GM19043 (cell line): ENCODE results near the gene MYMX.
"Not testable (repeated sequence)": the region's sequence is repeated elsewhere in the genome, so short reads cannot be mapped to it uniquely, and the experiment has no call there.

Experiments
- ATAC-seq: cut with Tn5 transposase; IDR thresholded peaks from one replicate; pipeline ENCODE4 v1.9.1; 2021; ENCODE audit warnings: low read depth; ENCODE audit not compliant: unreplicated experiment

Gene MYMX

DNA sequence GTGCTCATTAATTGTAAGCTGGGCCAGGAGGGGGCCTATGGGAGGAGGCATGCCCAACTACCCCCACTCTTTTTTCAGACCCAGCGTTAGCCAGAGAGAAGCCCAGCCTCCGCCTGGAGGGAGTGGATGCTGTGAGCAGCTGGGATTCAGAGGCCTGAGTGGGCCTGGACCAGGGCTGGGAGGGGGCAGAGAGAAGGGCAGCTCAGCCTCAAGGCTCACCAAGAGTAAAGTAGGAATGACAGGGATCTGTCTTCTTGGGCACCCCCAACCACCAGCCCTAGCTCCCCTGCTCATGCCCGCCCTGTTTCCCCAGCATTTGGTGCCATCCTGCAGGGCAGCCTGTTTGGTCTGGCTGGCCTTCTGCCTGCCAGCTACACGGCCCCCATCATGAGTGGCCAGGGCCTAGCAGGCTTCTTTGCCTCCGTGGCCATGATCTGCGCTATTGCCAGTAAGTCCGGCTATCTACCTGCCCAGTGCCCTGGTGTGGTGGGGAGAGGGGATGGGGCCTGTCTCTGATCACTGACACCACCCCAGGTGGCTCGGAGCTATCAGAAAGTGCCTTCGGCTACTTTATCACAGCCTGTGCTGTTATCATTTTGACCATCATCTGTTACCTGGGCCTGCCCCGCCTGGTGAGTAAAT, 13.4 kb downstream of the MYMX start:
- ATAC-seq: no peak

DNA sequence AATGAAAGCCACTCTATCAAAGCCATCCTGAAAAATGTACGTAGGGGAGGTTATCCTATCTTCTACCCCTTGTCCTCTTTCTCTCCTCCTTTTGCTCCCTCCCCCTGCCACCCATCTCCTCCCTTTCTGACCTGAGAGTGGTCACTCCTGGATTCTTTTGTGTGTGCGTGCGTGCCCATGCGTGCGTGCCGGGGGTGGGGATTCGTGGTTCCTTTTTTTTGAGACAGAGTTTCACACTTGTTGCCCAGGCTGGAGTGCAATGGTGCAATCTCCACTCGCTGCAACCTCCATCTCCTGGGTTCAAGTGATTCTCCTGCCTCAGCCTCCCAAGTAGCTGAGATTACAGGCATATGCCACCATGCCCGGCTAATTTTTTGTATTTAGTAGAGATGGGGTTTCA, 14.7 kb downstream of the MYMX start:
- ATAC-seq: not testable (repeated sequence)

DNA sequence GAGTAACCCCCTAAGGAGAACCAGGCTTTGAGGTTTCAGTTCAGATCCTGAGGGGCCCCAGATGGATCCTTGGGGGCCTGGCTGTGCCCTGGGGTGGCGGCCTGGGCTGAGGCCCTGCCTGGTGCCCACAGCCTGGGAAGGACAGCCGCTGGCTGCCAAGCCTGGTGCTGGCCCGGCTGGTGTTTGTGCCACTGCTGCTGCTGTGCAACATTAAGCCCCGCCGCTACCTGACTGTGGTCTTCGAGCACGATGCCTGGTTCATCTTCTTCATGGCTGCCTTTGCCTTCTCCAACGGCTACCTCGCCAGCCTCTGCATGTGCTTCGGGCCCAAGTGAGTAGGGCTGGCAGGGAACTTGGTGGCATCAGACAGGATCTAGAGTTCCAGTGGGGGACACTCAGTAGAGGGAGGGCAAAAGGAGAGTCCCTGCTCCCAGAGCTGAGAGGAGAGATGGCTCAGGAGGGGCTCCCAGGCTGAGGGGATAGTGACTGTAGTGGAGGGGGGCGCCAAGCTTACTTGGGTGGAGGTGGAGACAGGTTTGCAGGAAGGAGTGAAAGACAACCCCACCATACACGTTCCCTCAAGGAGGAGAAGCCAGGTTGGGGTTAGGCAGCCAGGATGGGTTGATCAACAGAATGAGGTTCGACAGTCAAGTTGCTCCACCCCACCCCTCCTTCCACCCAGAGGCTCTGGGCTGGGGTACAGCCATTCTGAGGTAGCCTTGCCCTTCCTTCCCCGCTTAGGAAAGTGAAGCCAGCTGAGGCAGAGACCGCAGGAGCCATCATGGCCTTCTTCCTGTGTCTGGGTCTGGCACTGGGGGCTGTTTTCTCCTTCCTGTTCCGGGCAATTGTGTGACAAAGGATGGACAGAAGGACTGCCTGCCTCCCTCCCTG, 16.2 kb downstream of the MYMX start:
- no peak for ATAC-seq

DNA sequence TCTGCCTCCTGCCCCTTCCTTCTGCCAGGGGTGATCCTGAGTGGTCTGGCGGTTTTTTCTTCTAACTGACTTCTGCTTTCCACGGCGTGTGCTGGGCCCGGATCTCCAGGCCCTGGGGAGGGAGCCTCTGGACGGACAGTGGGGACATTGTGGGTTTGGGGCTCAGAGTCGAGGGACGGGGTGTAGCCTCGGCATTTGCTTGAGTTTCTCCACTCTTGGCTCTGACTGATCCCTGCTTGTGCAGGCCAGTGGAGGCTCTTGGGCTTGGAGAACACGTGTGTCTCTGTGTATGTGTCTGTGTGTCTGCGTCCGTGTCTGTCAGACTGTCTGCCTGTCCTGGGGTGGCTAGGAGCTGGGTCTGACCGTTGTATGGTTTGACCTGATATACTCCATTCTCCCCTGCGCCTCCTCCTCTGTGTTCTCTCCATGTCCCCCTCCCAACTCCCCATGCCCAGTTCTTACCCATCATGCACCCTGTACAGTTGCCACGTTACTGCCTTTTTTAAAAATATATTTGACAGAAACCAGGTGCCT, 16.9 kb downstream of the MYMX start:
- ATAC-seq: no peak

DNA sequence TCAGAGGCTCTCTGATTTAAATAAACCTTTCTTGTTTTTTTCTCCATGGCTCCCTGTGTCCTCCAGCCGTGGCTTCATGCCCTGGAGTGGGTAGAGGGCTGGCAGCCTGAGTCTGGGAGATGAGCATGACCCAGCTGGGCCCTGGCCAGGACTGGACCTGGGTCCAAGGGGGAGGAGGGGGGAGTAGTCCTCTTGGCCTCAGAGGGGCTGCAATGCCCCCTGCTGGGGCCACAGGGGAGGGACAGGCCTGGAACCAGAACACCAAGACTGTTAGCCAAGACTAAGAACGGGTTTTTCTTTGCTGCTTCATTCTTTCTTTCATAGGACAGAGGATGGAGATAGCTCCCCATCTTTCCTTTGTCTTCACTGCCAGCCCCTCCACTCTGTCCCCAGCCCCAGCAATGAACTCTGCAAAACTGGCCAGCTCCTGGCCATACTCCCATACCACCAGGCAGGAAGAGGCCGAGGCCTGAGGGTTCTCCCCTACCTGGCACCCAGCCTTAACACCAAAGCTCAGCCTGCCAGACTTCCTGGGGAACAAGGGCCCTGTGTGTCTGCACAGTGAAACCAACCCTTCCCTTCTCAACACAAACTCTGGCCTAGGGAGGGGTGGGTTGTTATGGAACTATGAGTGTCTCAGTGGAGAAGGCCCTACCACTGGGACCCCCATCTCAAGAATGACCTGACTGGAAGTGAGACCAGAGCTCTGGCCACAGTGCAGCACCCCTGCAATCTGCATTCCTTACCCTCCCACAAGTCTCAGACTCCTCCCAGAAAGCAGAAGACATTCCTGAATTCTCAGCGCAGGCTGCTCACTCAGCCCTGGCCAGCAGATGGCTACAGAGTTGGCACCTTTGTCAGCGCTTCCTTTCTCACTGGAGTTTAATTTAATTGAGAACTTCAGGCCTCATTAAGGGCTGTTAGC, 17.6 kb downstream of the MYMX start:
- ATAC-seq: no peak

DNA sequence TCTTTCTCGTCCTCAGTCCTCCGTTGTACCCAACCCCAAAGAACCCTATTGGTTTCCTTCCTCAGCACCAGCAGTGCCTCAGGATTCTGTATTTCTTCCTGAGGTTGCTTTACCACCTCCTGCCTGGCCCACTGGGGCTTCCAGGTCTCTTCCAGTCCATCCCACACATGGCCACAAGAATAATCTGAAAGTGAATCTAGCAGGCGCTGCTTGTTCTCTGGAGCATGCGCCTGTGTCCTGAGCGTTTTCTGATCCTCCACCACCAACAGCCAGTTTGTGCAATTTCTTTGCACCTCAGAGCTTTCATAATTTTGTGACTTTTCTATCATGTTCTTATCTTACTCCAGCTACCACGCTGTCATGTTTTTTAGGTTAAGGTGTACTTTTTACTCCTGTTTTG, 18.5 kb downstream of the MYMX start:
- no peak for ATAC-seq

DNA sequence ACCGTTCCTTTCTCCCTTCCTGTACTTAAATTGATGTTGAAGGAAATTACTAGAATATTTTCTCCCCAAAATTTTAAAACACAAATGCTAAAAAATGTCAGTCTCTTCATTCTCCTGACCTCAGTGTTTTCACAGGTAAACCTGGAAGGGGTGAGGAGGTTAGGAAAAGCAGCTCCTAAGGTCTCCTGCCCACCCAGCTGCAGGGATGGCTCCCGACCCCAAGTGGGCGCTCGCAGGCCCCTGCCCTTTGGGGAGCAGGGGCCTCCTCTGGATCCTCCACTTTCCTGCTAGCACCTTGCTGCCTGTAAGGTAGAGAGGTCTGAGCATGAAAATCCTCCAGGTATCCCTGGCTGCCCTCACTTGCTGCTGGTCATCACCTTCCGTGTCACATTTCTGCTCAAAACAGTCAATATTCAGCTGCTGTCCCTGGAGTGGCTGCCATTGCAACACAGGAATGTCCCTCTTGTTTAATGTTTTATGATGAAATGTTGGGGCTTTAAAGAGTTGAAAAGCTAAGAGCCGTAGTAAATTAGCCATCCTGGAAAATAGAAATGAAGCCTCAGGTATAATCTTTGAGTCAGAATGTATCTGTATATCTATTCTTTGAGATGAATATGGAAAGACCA, 19.3 kb downstream of the MYMX start:
- ATAC-seq: no peak

DNA sequence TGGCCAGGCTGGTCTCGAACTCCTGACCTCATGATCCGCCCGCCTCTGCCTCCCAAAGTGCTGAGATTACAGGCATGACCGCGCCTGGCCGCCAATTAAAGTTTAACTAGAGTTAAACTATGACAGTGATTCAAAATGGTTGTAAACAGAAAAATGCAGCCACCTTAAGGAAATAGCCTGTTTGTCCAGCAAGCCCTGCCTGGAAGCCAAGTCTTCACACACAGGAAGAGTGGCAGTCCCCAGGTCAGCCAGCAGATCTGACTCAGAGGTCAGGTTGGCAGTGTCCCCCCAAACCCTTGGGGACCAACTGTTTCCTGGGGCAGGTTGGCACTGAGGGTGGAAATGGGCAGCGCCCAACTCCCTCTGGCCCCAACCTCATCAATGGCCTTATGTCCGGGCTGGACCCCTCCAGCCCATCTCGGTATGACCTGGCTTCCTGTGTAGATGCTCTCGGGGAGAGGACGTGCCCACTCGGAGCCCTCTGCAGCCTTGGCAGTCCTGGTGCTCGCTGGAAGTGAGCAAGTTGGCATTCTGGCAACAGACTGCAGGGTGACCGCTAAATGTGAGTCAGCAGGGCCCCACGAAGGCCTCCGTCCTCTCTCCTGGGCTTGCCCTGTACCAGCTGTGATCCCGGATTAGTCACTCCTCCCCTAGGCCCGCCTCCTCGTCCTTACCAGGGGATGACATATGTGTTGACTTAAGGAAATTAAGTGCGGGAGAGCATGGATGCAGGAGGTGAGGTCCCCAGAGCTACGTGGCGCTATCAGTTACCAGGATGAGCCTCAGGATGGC, 20.5 kb downstream of the MYMX start:
- peak; percentile 64 for ATAC-seq

DNA sequence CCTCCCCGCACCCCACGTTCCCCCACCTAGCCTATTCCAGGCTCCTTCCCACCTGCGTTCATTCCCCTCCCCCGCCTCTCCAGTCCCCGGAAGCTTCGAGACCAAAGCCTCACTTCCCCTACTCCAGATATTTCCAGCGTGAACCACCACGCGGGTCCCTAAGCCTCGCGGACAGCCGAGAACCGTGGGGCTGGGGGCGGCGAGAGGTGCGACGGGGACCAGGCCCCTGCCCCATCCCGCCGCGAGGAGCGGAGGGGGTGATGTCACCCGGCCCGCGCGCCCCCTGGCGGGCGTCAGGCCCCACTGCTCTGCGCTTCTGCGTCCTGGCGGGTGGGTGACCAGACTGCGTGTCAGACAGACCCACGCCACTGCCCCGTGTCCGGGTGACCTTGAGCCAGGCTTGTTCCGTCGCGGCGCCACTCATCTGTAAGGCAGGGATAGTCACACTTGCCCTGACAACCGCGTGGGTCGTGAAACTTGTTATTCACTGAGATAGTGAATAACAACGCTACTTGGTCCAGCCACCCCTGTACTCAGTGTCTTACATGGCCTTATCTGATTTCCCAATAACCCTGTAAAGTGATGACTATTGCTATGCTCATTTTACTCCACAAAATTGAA, 21.2 kb downstream of the MYMX start:
- ATAC-seq: peak; percentile 79

DNA sequence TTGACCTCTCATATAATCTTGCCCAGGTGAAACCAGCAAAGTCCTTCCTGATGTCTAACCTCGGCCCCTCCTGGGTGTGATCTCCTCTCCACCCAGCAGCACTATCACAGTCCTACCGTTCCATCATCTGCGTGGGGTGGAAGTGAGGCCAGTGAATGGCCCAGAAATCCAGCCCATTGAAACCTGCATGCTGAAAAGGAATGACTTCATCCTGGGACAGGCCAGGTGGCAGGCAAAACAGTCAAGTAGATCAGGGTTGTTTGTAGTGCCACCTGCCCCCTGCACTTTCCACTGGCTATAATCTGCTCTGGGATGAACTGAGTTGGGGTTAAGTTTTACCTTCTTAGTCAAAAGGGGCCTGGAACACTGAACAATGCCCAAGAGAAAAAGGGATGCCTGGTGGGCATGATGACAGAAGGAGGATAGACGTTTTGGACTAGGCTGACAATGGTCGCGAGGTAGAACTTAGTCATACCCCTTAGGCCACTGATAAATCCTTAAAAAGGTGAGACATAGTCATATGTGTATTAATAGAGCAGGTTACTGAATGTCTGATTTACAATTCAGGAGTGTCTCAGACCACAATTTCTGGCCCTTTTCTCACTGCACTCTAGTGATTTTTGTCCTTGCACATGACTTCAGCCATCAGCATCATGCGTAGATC, 22.1 kb downstream of the MYMX start:
- no peak for ATAC-seq

DNA sequence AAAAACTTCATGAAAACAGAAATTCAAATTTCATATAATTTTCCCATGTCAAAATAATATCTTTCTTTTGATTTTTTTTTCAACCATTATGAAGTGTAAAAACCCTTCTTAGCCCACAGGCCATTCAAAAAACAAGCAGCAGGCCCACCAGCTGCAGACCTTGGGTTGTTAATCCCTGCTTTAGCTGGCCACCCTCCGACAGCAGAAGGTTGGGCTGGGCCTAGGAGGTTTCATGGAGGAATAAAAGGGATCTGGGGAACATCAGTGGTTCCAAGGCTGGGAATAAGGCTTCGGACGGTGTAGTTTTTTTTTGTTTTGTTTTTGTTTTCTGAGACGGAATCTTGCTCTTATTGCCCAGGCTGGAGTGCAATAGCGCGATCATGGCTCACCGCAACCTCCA, 26.6 kb downstream of the MYMX start:
- no peak for ATAC-seq

GRCh38 chr6:44245391-44245911, 28.7 kb downstream of the MYMX start:
- no peak for ATAC-seq

GRCh38 chr6:44245912-44246662, 29.4 kb downstream of the MYMX start:
- ATAC-seq: peak; percentile 38

DNA sequence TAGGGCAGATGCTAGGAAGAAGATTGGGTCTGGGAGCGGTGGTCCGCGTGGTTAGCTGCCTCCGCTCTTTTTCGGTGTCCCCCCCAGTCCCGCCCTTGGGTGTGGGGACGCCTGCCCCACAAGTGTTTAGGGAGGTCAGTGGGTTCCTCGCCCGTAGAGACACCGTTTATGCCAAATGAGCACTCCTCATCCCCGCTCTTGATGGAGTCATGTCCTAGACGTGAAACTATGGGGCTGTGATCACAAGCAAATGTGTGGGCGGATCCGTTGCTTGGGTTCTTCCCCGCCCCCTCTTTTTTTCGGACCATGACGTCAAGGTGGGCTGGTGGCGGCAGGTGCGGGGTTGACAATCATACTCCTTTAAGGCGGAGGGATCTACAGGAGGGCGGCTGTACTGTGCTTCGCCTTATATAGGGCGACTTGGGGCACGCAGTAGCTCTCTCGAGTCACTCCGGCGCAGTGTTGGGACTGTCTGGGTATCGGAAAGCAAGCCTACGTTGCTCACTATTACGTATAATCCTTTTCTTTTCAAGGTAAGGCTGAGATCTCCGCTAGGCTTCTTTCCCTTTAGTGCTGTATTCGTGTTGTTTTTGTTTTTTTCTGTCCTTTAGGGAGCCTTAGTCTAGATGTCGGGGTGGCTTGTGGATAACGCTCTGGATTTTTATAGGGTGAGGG, 30.1 kb downstream of the MYMX start, which contains the start of gene HSP90AB1:
Gene HSP90AB1 (plus strand): TSS at position 439 of the 675 bp plus-strand sequence. CDS start 1,529 bp downstream, outside the sequence.
- ATAC-seq: peak; percentile 68

GRCh38 chr6:44247338-44248302, 30.9 kb downstream of the MYMX start:
- ATAC-seq: no peak

GRCh38 chr6:44248579-44248978, 31.9 kb downstream of the MYMX start:
- ATAC-seq: no peak
